ENCODE data around the gene RHEX. TPM values are rescaled to one million over a fixed set of nuclear protein-coding genes. Genes with fewer than 3 reads are reported as not detected.
"Not testable (repeated sequence)": the region's sequence is repeated elsewhere in the genome, so short reads cannot be mapped to it uniquely, and the experiment has no call there.

The RHEX gene
- total and polyA plus RNA-seq, 2 of the 13 experiments (the other 11 are each of a cell fraction or from before 2014, with no cell fraction given), result 1.4 to 2.7 TPM

- WGBS (ENCODE audit: low lambda C conversion rate), result 100% methylated on average over 11 of the region's 35 CpGs
- H3K27me3 ChIP-seq (ENCODE audit: control insufficient read depth in 1 of 2, insufficient read depth in 2 of 2, low read length in 2 of 2); in situ Hi-C loops (cut with HindIII; ENCODE audit: extremely low pct_ligation_motif_present, low pct_unique_long_range_greater_than_20kb); H3K9me3 ChIP-seq (ENCODE audit: low read length); H3K79me2 ChIP-seq (ENCODE audit: insufficient read depth, low read length); H3K4me2 ChIP-seq (ENCODE audit: low read depth, low read length); CTCF ChIA-PET (ENCODE audit: low intra/inter-chr PET ratio, low total read pairs); H3K9ac ChIP-seq (ENCODE audit: insufficient read depth, low read depth, low read length); FAIRE-seq; intact Hi-C loops (cut with micrococcal nuclease; ENCODE audit: unreplicated experiment); POLR2A ChIA-PET; H3K4me3 ChIP-seq (replicated peaks in 1 of 3; ENCODE audit: insufficient read depth in 1 of 3, low read depth in 2 of 3, low read length in 3 of 3); DNase-seq (ENCODE audit: low spot score); BruUV-seq (replicated peaks); H3K4me1 ChIP-seq (ENCODE audit: insufficient read depth, low read length); ATAC-seq; H2AFZ ChIP-seq (ENCODE audit: low read length); H4K20me1 ChIP-seq (ENCODE audit: insufficient read depth, low read length); H3K27ac ChIP-seq (ENCODE audit: extremely low read length, insufficient read depth, low read length): not testable (repeated sequence)
- H3K36me3 ChIP-seq (replicated peaks in 1 of 2; ENCODE audit: control insufficient read depth in 1 of 2, insufficient read depth in 2 of 2, low read length in 2 of 2), result peaks cover 4 to 29% of the 10 kb centered on the region in 2 experiments
Observed at GRCh38 chr1:206064001-206064400, 11.0 kb downstream of the RHEX start.

GRCh38 chr1:206064501-206064900, 11.5 kb downstream of the RHEX start:
- H2AFZ ChIP-seq (ENCODE audit: low read length); H4K20me1 ChIP-seq (ENCODE audit: insufficient read depth, low read length); H3K9ac ChIP-seq (ENCODE audit: insufficient read depth, low read depth, low read length); H3K27me3 ChIP-seq (ENCODE audit: control insufficient read depth in 1 of 2, insufficient read depth in 2 of 2, low read length in 2 of 2); BruUV-seq (replicated peaks); in situ Hi-C loops (cut with HindIII; ENCODE audit: extremely low pct_ligation_motif_present, low pct_unique_long_range_greater_than_20kb); H3K4me2 ChIP-seq (ENCODE audit: low read depth, low read length); H3K4me3 ChIP-seq (replicated peaks in 1 of 3; ENCODE audit: insufficient read depth in 1 of 3, low read depth in 2 of 3, low read length in 3 of 3); FAIRE-seq; POLR2A ChIA-PET; DNase-seq (ENCODE audit: low spot score); H3K27ac ChIP-seq (ENCODE audit: extremely low read length, insufficient read depth, low read length); H3K9me3 ChIP-seq (ENCODE audit: low read length); CTCF ChIA-PET (ENCODE audit: low intra/inter-chr PET ratio, low total read pairs); H3K4me1 ChIP-seq (ENCODE audit: insufficient read depth, low read length); H3K79me2 ChIP-seq (ENCODE audit: insufficient read depth, low read length); intact Hi-C loops (cut with micrococcal nuclease; ENCODE audit: unreplicated experiment); ATAC-seq: not testable (repeated sequence)
- H3K36me3 ChIP-seq (replicated peaks in 1 of 2; ENCODE audit: control insufficient read depth in 1 of 2, insufficient read depth in 2 of 2, low read length in 2 of 2), result peaks cover 3 to 26% of the 10 kb centered on the region in 2 experiments
- 84% methylated on average over 7 of the region's 25 CpGs for WGBS (ENCODE audit: low lambda C conversion rate)

- Histone ChIP-seq H3K36me3 (replicated peaks in 1 of 2; ENCODE audit: control insufficient read depth in 1 of 2, insufficient read depth in 2 of 2, low read length in 2 of 2) (peaks cover 2 to 15% of the 10 kb centered on the region in 2 experiments; a peak in 4 of 5 replicates), H3K4me1 (ENCODE audit: insufficient read depth, low read length) (no peaks in the 10 kb centered on the region), H2AFZ (ENCODE audit: low read length) (no peak overlapping the region), H3K9me3 (ENCODE audit: low read length) (no peaks in the 10 kb centered on the region), H3K27me3 (ENCODE audit: control insufficient read depth in 1 of 2, insufficient read depth in 2 of 2, low read length in 2 of 2) (no peaks in the 10 kb centered on the region), H3K27ac (ENCODE audit: extremely low read length, insufficient read depth, low read length) (no peak overlapping the region), H4K20me1 (ENCODE audit: insufficient read depth, low read length) (no peaks in the 10 kb centered on the region), H3K4me2 (ENCODE audit: low read depth, low read length) (no peak overlapping the region), H3K9ac (ENCODE audit: insufficient read depth, low read depth, low read length) (no peak overlapping the region), H3K4me3 (replicated peaks in 1 of 3; ENCODE audit: insufficient read depth in 1 of 3, low read depth in 2 of 3, low read length in 3 of 3) (no peak overlapping the region), H3K79me2 (ENCODE audit: insufficient read depth, low read length) (no peaks in the 10 kb centered on the region)
- no peak for ATAC-seq
- in situ Hi-C loops (cut with HindIII; ENCODE audit: extremely low pct_ligation_motif_present, low pct_unique_long_range_greater_than_20kb), result no loop called here
- no TSS peak for BruUV-seq (replicated peaks)
- DNase-seq (ENCODE audit: low spot score), result no peak
- 100% methylated on average over 3 of the region's 4 CpGs for WGBS (ENCODE audit: low lambda C conversion rate)
- ChIA-PET CTCF (ENCODE audit: low intra/inter-chr PET ratio, low total read pairs) (no interaction called here), POLR2A (no interaction called here)
- intact Hi-C loops (cut with micrococcal nuclease; ENCODE audit: unreplicated experiment), result no loop called here
- no peak for FAIRE-seq
- TF ChIP-seq NFATC3 (CRISPR knock-in tag; IDR thresholded peaks at IDR 0.05) (no peak), ZNF713 (CRISPR knock-in tag; IDR thresholded peaks at IDR 0.05) (no peak), ZNF883 (CRISPR knock-in tag; IDR thresholded peaks at IDR 0.05; ENCODE audit: not compliant biosample characterization) (no peak), PRDM4 (CRISPR knock-in tag; IDR thresholded peaks at IDR 0.05; ENCODE audit: borderline replicate concordance) (no peak), PLSCR1 (CRISPR knock-in tag; IDR thresholded peaks at IDR 0.05; ENCODE audit: borderline replicate concordance) (no peak), ZNF564 (CRISPR knock-in tag; IDR thresholded peaks at IDR 0.05) (no peak), ZNF383 (CRISPR knock-in tag; IDR thresholded peaks at IDR 0.05; ENCODE audit: borderline replicate concordance) (no peak), ZNF660 (CRISPR knock-in tag; IDR thresholded peaks at IDR 0.05; ENCODE audit: borderline replicate concordance, low read depth) (no peak)
Observed at GRCh38 chr1:206065547-206066145, 12.7 kb downstream of the RHEX start.

All from HepG2 (cell line).